Measurements from ENCODE around the gene ICA1.
"Not testable (repeated sequence)": the region's sequence is repeated elsewhere in the genome, so short reads cannot be mapped to it uniquely, and the experiment has no call there.

ICA1 gene

GRCh38 chr7:8261711-8262695 is at the start of gene ICA1:
Gene ICA1 (minus strand): TSS chr7:8262167. CDS start chr7:8235926, 26,241 bp downstream.
- TF ChIP-seq, protein P1, sequence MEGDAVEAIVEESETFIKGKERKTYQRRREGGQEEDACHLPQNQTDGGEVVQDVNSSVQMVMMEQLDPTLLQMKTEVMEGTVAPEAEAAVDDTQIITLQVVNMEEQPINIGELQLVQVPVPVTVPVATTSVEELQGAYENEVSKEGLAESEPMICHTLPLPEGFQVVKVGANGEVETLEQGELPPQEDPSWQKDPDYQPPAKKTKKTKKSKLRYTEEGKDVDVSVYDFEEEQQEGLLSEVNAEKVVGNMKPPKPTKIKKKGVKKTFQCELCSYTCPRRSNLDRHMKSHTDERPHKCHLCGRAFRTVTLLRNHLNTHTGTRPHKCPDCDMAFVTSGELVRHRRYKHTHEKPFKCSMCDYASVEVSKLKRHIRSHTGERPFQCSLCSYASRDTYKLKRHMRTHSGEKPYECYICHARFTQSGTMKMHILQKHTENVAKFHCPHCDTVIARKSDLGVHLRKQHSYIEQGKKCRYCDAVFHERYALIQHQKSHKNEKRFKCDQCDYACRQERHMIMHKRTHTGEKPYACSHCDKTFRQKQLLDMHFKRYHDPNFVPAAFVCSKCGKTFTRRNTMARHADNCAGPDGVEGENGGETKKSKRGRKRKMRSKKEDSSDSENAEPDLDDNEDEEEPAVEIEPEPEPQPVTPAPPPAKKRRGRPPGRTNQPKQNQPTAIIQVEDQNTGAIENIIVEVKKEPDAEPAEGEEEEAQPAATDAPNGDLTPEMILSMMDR (IDR thresholded peaks at IDR 0.05; ENCODE audit: low read depth, low read length) = no peak
- DNase-seq (ENCODE audit: extremely low read depth, low read depth) = no peak

- TF ChIP-seq, protein P1 (IDR thresholded peaks at IDR 0.05; ENCODE audit: low read depth, low read length) = no peak
- DNase-seq (ENCODE audit: extremely low read depth, low read depth) = no peak
Observed at GRCh38 chr7:8310876-8311275, 48.9 kb upstream of the ICA1 start.

GRCh38 chr7:8305625-8306388 is 43.8 kb upstream of the ICA1 start:
- no peak for DNase-seq (ENCODE audit: extremely low read depth, low read depth)
- TF ChIP-seq, protein P1 (IDR thresholded peaks at IDR 0.05; ENCODE audit: low read depth, low read length) = no peak

- DNase-seq (ENCODE audit: extremely low read depth, low read depth) = no peak
- TF ChIP-seq, protein P1 (IDR thresholded peaks at IDR 0.05; ENCODE audit: low read depth, low read length) = no peak
Observed at GRCh38 chr7:8305104-8305503, 43.1 kb upstream of the ICA1 start.

DNA sequence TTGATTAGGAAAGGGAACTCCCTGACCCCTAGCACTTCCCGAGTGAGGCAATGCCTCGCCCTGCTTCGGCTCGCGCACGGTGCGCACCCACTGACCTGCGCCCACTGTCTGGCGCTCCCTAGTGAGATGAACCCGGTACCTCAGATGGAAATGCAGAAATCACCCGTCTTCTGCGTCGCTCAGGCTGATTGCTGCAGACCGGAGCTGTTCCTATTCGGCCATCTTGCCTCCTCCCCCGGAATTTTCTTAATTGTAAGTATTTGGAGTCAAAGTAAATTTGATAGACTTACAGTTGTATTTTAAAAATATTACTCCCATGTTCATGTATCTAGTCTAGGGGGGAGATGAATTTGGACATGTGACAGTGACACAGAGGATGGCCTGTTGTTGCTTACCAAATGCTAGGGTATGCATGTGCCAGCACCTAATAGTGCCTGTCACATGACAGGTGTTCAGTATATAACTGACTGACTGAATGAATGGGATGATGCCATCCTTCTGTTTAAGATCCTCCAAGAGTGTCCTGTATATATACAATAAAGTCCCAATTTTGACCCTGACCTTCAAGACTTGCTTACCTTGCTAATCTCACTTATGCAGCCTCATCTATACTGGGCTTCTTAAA is 42.0 kb upstream of the ICA1 start:
- no peak for DNase-seq (ENCODE audit: extremely low read depth, low read depth)
- TF ChIP-seq, protein P1 (IDR thresholded peaks at IDR 0.05; ENCODE audit: low read depth, low read length) = no peak

- not testable (repeated sequence) for DNase-seq (ENCODE audit: extremely low read depth, low read depth)
Observed at GRCh38 chr7:8297023-8297422, 35.1 kb upstream of the ICA1 start.

- TF ChIP-seq, protein P1 (IDR thresholded peaks at IDR 0.05; ENCODE audit: low read depth, low read length) = no peak
- no peak for DNase-seq (ENCODE audit: extremely low read depth, low read depth)
Observed at GRCh38 chr7:8296362-8296659, 34.3 kb upstream of the ICA1 start.
